Mammary epithelial cell (primary cell): Measurements from ENCODE around the gene WNT11.

ENCODE experiments used
- EZH2 ChIP-seq: IDR thresholded peaks from 2 replicates; pipeline ENCODE4 v1.6.1; 2012; ENCODE audit warnings: low read length, inconsistent platforms, borderline replicate concordance
- TF ChIP-seq, protein P1 (sequence below), 2 donors: IDR thresholded peaks in 1 of 2; conservative IDR thresholded peaks in 1 of 2; 2 replicates each; pipeline ENCODE4 v1.5.1; 2011 to 2012; ENCODE audit warnings: inconsistent platforms in 2 of 2, low read length in 2 of 2, mild to moderate bottlenecking in 2 of 2, control low read depth in 1 of 2, low read depth in 1 of 2; ENCODE audit not compliant: insufficient read depth in 1 of 2; ENCODE audit errors: extremely low read depth in 1 of 2

DNA sequence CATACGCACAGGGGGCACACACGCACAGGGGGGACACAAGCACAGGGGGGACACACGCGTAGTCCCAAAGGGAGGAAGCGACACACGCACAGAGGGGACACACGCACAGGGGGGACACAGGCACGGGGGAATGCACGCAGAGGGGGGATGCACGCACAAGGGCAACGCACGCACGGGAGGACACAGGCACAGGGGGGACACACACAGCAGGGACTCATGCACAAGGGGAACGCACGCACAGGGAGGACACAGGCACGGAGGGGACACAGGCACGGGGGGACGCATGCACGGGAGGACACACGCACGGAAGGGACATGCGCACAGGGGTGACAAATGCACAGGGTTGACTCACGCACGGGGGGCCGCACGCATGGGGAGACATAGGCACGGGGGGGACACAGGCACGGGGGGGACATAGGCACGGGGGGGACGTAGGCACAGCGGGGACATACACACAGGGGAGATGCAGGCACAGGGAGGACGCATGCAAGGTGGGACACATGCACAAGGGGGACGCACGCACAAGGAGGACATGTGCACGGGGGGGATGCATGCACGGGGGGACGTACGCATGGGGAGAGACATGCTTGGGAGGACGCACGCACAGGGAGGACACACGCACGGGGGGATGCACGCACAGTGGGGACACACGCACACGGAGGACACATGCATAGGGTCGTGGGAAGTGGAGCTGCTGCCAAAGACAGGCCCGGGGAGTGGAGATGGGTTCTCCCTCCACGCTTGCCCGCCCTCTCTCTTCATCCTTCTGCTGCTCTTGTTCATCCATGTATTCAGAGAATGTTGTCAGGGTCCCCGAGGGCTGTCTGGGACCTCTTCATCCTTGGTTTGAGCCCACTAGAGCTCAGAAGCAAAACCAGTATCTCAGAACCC is 41.2 kb downstream of the WNT11 start:
- no peak for TF ChIP-seq EZH2
- TF ChIP-seq, protein P1, sequence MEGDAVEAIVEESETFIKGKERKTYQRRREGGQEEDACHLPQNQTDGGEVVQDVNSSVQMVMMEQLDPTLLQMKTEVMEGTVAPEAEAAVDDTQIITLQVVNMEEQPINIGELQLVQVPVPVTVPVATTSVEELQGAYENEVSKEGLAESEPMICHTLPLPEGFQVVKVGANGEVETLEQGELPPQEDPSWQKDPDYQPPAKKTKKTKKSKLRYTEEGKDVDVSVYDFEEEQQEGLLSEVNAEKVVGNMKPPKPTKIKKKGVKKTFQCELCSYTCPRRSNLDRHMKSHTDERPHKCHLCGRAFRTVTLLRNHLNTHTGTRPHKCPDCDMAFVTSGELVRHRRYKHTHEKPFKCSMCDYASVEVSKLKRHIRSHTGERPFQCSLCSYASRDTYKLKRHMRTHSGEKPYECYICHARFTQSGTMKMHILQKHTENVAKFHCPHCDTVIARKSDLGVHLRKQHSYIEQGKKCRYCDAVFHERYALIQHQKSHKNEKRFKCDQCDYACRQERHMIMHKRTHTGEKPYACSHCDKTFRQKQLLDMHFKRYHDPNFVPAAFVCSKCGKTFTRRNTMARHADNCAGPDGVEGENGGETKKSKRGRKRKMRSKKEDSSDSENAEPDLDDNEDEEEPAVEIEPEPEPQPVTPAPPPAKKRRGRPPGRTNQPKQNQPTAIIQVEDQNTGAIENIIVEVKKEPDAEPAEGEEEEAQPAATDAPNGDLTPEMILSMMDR (conservative IDR thresholded peaks at IDR 0.05 in 1 of 2, IDR thresholded peaks at IDR 0.05 in 1 of 2; ENCODE audit: extremely low read depth in 1 of 2, insufficient read depth in 1 of 2, low read depth in 1 of 2, low read length in 2 of 2), result no peak
